ENCODE results near the gene EIPR1. TPM values are rescaled to one million over a fixed set of nuclear protein-coding genes. Genes with fewer than 3 reads are reported as not detected.

The EIPR1 gene
- total RNA-seq, 2 donors from 2014 or later, result 34.5 to 35.1 TPM

GRCh38 chr2:3324036-3324386 lies 53.6 kb downstream of the EIPR1 start:
- Mint-ChIP-seq H3K36me3 (ENCODE audit: insufficient read depth in 2 of 2) (peaks cover 0 to 3% of the 10 kb centered on the region in 2 donors), H3K27me3 (ENCODE audit: low read depth) (no peaks in the 10 kb centered on the region), H3K27ac (no peak overlapping the region), H3K4me1 (ENCODE audit: low read depth) (no peaks in the 10 kb centered on the region), H3K4me3 (no peak overlapping the region), H3K9me3 (no peaks in the 10 kb centered on the region)
- DNase-seq (no peak), ATAC-seq (replicated peaks in 1 of 2) (no peak)

DNA sequence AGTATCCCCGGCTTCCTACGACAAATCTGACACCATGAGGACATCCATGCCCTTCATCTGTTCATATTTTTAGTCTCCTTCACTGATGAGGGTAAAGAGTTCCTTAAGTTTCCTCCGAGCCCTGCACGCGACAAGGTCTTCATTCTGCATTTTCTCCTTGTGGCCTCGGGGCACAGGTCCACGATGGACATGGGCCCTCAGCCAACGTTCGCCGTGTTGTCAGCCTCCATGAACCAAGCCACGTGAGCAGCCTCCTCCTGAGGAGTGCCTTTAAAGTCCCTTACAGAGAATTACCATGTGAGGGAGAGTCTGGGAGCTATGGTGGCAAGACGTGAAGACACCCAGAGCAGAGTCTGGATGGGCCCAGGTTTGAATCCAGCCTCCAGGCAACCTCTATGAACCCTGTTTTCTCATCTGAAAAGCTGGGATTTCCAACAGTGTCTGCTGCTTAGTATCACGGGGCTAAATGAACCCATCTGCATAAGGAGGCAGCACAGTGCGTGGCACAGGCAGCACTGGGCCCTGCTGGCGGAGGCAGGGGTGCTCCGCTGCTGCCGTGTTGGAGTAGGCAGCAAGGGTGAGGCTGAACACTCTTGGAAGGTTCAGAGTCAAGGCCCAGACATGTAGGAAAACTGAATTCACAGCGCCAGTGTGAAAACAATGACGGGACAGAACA lies 54.1 kb downstream of the EIPR1 start:
- ATAC-seq (replicated peaks in 1 of 2) (no peak), DNase-seq (no peak)
- H3K27ac Mint-ChIP-seq, result no peak overlapping the region
- H3K36me3 Mint-ChIP-seq (ENCODE audit: insufficient read depth in 2 of 2), result peaks cover 3% of the 10 kb centered on the region in 2 donors
- H3K9me3 Mint-ChIP-seq, result no peaks in the 10 kb centered on the region
- H3K4me1 Mint-ChIP-seq (ENCODE audit: low read depth), result no peaks in the 10 kb centered on the region
- H3K4me3 Mint-ChIP-seq, result no peak overlapping the region
- H3K27me3 Mint-ChIP-seq (ENCODE audit: low read depth), result no peaks in the 10 kb centered on the region

- Mint-ChIP-seq H3K4me1 (ENCODE audit: low read depth) (no peaks in the 10 kb centered on the region), H3K27ac (no peak overlapping the region), H3K4me3 (no peak overlapping the region), H3K9me3 (no peaks in the 10 kb centered on the region), H3K36me3 (ENCODE audit: insufficient read depth in 2 of 2) (peaks cover 3% of the 10 kb centered on the region in 2 donors), H3K27me3 (ENCODE audit: low read depth) (no peaks in the 10 kb centered on the region)
- DNase-seq (no peak), ATAC-seq (replicated peaks in 1 of 2) (no peak)
Measured at GRCh38 chr2:3322311-3322970, 55.2 kb downstream of the EIPR1 start.

GRCh38 chr2:3321825-3322224 lies 55.8 kb downstream of the EIPR1 start:
- no peaks in the 10 kb centered on the region for H3K4me1 Mint-ChIP-seq (ENCODE audit: low read depth)
- H3K27ac Mint-ChIP-seq, result no peak overlapping the region
- H3K27me3 Mint-ChIP-seq (ENCODE audit: low read depth), result no peaks in the 10 kb centered on the region
- peaks cover 3% of the 10 kb centered on the region in 2 donors for H3K36me3 Mint-ChIP-seq (ENCODE audit: insufficient read depth in 2 of 2)
- ATAC-seq (replicated peaks in 1 of 2), result no peak
- no peak overlapping the region for H3K4me3 Mint-ChIP-seq
- DNase-seq, result no peak
- no peaks in the 10 kb centered on the region for H3K9me3 Mint-ChIP-seq

GRCh38 chr2:3320910-3321605 lies 56.6 kb downstream of the EIPR1 start:
- Mint-ChIP-seq H3K4me1 (ENCODE audit: low read depth) (no peaks in the 10 kb centered on the region), H3K36me3 (ENCODE audit: insufficient read depth in 2 of 2) (peaks cover 3% of the 10 kb centered on the region in 2 donors), H3K9me3 (peaks cover 0 to 1% of the 10 kb centered on the region in 2 donors), H3K27me3 (ENCODE audit: low read depth) (no peaks in the 10 kb centered on the region), H3K4me3 (no peak overlapping the region), H3K27ac (no peak overlapping the region)
- ATAC-seq (replicated peaks in 1 of 2) (no peak), DNase-seq (no peak)

DNA sequence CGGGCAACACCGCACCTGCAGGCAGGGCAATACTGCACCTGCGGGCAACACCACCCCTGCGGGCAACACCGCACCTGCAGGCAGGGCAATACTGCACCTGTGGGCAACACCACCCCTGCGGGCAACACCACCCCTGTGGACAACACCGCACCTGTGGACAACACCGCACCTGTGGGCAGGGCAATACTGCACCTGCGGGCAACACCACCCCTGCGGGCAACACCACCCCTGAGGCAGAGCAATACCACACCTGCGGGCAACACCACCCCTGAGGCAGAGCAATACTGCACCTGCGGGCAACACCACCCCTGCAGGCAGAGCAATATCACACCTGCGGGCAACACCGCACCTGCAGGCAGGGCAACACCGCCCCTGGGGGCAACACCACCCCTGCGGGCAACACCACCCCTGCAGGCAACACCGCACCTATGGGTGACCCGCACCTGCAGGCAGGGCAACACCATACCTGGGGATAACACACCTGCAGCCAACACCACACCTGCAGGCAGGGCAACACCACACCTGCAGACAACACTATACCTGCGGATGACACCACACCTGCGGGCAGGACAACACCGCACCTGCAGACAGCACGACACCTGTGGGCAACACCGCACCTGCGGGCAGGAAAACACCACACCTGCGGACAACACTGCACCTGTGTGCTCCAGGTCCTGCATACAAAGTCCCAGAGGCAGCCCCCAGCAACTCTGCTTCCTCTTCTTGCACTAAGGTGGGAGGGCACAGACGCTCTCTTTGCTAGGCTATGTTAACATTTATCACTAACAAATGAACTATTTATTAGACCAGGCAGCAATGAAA lies 57.7 kb downstream of the EIPR1 start:
- DNase-seq (no peak), ATAC-seq (replicated peaks in 1 of 2) (no peak)
- Mint-ChIP-seq H3K9me3 (peaks cover 0 to 1% of the 10 kb centered on the region in 2 donors), H3K36me3 (ENCODE audit: insufficient read depth in 2 of 2) (peaks cover 3% of the 10 kb centered on the region in 2 donors), H3K27me3 (ENCODE audit: low read depth) (no peaks in the 10 kb centered on the region), H3K27ac (no peak overlapping the region), H3K4me3 (no peak overlapping the region), H3K4me1 (ENCODE audit: low read depth) (no peaks in the 10 kb centered on the region)

- no peak for ATAC-seq (replicated peaks in 1 of 2)
- H3K36me3 Mint-ChIP-seq (ENCODE audit: insufficient read depth in 2 of 2), result peaks cover 3% of the 10 kb centered on the region in 2 donors
- peaks cover 0 to 1% of the 10 kb centered on the region in 2 donors for H3K9me3 Mint-ChIP-seq
- H3K4me1 Mint-ChIP-seq (ENCODE audit: low read depth), result no peaks in the 10 kb centered on the region
- DNase-seq, result no peak
- no peak overlapping the region for H3K4me3 Mint-ChIP-seq
- no peaks in the 10 kb centered on the region for H3K27me3 Mint-ChIP-seq (ENCODE audit: low read depth)
- no peak overlapping the region for H3K27ac Mint-ChIP-seq
Measured at GRCh38 chr2:3319134-3319533, 58.5 kb downstream of the EIPR1 start.

GRCh38 chr2:3317871-3318590 lies 59.6 kb downstream of the EIPR1 start:
- H3K4me1 Mint-ChIP-seq (ENCODE audit: low read depth), result no peaks in the 10 kb centered on the region
- H3K27me3 Mint-ChIP-seq (ENCODE audit: low read depth), result no peaks in the 10 kb centered on the region
- H3K9me3 Mint-ChIP-seq, result peaks cover 0 to 1% of the 10 kb centered on the region in 2 donors
- DNase-seq (no peak), ATAC-seq (replicated peaks in 1 of 2) (no peak)
- H3K36me3 Mint-ChIP-seq (ENCODE audit: insufficient read depth in 2 of 2), result peaks cover 0 to 3% of the 10 kb centered on the region in 2 donors
- no peak overlapping the region for H3K27ac Mint-ChIP-seq
- no peak overlapping the region for H3K4me3 Mint-ChIP-seq

GRCh38 chr2:3317277-3317685 lies 60.3 kb downstream of the EIPR1 start:
- no peak for DNase-seq
- H3K27me3 Mint-ChIP-seq (ENCODE audit: low read depth), result no peaks in the 10 kb centered on the region
- no peak overlapping the region for H3K4me3 Mint-ChIP-seq
- H3K36me3 Mint-ChIP-seq (ENCODE audit: insufficient read depth in 2 of 2), result peaks cover 0 to 3% of the 10 kb centered on the region in 2 donors
- no peaks in the 10 kb centered on the region for H3K4me1 Mint-ChIP-seq (ENCODE audit: low read depth)
- ATAC-seq (replicated peaks in 1 of 2), result no peak
- H3K27ac Mint-ChIP-seq, result no peak overlapping the region
- H3K9me3 Mint-ChIP-seq, result peaks cover 0 to 1% of the 10 kb centered on the region in 2 donors

- Mint-ChIP-seq H3K4me3 (no peak overlapping the region), H3K4me1 (ENCODE audit: low read depth) (no peaks in the 10 kb centered on the region), H3K27ac (no peak overlapping the region), H3K27me3 (ENCODE audit: low read depth) (no peaks in the 10 kb centered on the region), H3K9me3 (peaks cover 0 to 1% of the 10 kb centered on the region in 2 donors), H3K36me3 (ENCODE audit: insufficient read depth in 2 of 2) (peaks cover 0 to 3% of the 10 kb centered on the region in 2 donors)
- DNase-seq (no peak), ATAC-seq (replicated peaks in 1 of 2) (no peak)
Measured at GRCh38 chr2:3316456-3317276, 61.0 kb downstream of the EIPR1 start.

GRCh38 chr2:3314626-3315025 lies 63.0 kb downstream of the EIPR1 start:
- H3K4me1 Mint-ChIP-seq (ENCODE audit: low read depth), result peaks cover under 1% of the 10 kb centered on the region
- H3K27me3 Mint-ChIP-seq (ENCODE audit: low read depth), result no peaks in the 10 kb centered on the region
- no peak overlapping the region for H3K4me3 Mint-ChIP-seq
- H3K27ac Mint-ChIP-seq, result no peak overlapping the region
- DNase-seq (no peak), ATAC-seq (replicated peaks in 1 of 2) (no peak)
- peaks cover 0 to 3% of the 10 kb centered on the region in 2 donors for H3K36me3 Mint-ChIP-seq (ENCODE audit: insufficient read depth in 2 of 2)
- H3K9me3 Mint-ChIP-seq, result peaks cover 0 to 1% of the 10 kb centered on the region in 2 donors
